ENCODE data around the gene ANGPTL2.

The ANGPTL2 gene

DNA sequence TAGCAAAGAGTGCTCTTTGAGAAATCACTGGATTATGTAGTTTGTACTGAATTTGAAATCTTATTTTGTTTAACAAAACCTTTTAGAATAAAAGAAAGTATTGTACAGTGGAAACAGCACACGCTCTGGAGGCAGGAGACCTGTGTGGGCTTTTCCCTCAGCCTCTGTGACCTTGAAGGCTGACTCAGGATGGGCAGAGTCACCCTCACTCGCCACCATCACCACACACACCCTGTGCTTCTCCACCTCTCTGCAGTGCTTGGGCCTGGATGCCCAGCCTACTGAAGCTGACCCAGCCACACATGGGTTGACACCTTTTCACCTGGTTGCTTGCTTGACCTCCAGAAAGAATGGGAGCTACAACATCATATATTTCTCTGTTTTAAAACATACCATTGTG is 19.6 kb downstream of the ANGPTL2 start:
- H3K4me2 ChIP-seq (ENCODE audit: low read length) = no peak overlapping the region
- H3K27me3 ChIP-seq (ENCODE audit: insufficient read depth, low read length) = no peaks in the 10 kb centered on the region
- H3K79me2 ChIP-seq (ENCODE audit: control insufficient read depth, insufficient read depth, low read length, poor library complexity) = no peaks in the 10 kb centered on the region
- no peak overlapping the region for H4K12ac ChIP-seq (ENCODE audit: low read depth, low read length)
- H3K9me3 ChIP-seq (ENCODE audit: insufficient read depth, low read depth, low read length) = no peaks in the 10 kb centered on the region
- no peak for DNase-seq
- no peak overlapping the region for H4K91ac ChIP-seq (ENCODE audit: low read depth, low read length)
- H3K36me3 ChIP-seq (ENCODE audit: control insufficient read depth in 1 of 2, insufficient read depth in 2 of 2, low read length in 2 of 2) = no peaks in the 10 kb centered on the region
- H3K9ac ChIP-seq (ENCODE audit: low read length) = no peak overlapping the region
- H3K14ac ChIP-seq (ENCODE audit: low read length) = no peak overlapping the region
- no CpG with 5 or more reads among the region's 2 CpGs for WGBS (ENCODE audit: extremely low coverage, insufficient coverage, insufficient read length)
- no peak overlapping the region for H2BK12ac ChIP-seq (ENCODE audit: low read length)
- no peak overlapping the region for H3K23ac ChIP-seq (ENCODE audit: low read length)
- no peak overlapping the region for H3K4ac ChIP-seq (ENCODE audit: low read depth, low read length)
- no peak overlapping the region for H4K8ac ChIP-seq (ENCODE audit: low read depth, low read length)
- H3K18ac ChIP-seq (ENCODE audit: low read length) = no peak overlapping the region
- no peak overlapping the region for H2BK120ac ChIP-seq (ENCODE audit: insufficient read depth, low read length, poor library complexity)
- H2AK5ac ChIP-seq (ENCODE audit: low read length) = no peak overlapping the region
- no peak overlapping the region for H3K27ac ChIP-seq (ENCODE audit: low read depth, low read length)
- peaks cover 6 to 15% of the 10 kb centered on the region in 2 experiments for H3K4me1 ChIP-seq (ENCODE audit: control insufficient read depth in 1 of 2, insufficient read depth in 2 of 2, low read length in 2 of 2)
- no peak overlapping the region for H2BK5ac ChIP-seq (ENCODE audit: low read depth, low read length, poor library complexity)
- no peak overlapping the region for H3K4me3 ChIP-seq (ENCODE audit: low read depth, low read length)
- H2AFZ ChIP-seq (ENCODE audit: insufficient read depth, low read length, poor library complexity) = no peak overlapping the region
- H3K79me1 ChIP-seq (ENCODE audit: low read length) = no peaks in the 10 kb centered on the region

GRCh38 chr9:127102176-127102575 is 20.3 kb downstream of the ANGPTL2 start:
- no peak overlapping the region for H2BK5ac ChIP-seq (ENCODE audit: low read depth, low read length, poor library complexity)
- no peak overlapping the region for H2BK120ac ChIP-seq (ENCODE audit: insufficient read depth, low read length, poor library complexity)
- H3K36me3 ChIP-seq (ENCODE audit: control insufficient read depth in 1 of 2, insufficient read depth in 2 of 2, low read length in 2 of 2) = no peaks in the 10 kb centered on the region
- H3K4me3 ChIP-seq (ENCODE audit: low read depth, low read length) = no peak overlapping the region
- no peaks in the 10 kb centered on the region for H3K27me3 ChIP-seq (ENCODE audit: insufficient read depth, low read length)
- no peak overlapping the region for H4K8ac ChIP-seq (ENCODE audit: low read depth, low read length)
- no peaks in the 10 kb centered on the region for H3K9me3 ChIP-seq (ENCODE audit: insufficient read depth, low read depth, low read length)
- H2BK12ac ChIP-seq (ENCODE audit: low read length) = no peak overlapping the region
- no peak overlapping the region for H2AK5ac ChIP-seq (ENCODE audit: low read length)
- no peak overlapping the region for H3K23ac ChIP-seq (ENCODE audit: low read length)
- no peak overlapping the region for H3K4me2 ChIP-seq (ENCODE audit: low read length)
- H3K79me2 ChIP-seq (ENCODE audit: control insufficient read depth, insufficient read depth, low read length, poor library complexity) = no peaks in the 10 kb centered on the region
- no peak overlapping the region for H3K9ac ChIP-seq (ENCODE audit: low read length)
- no peak for DNase-seq
- H3K79me1 ChIP-seq (ENCODE audit: low read length) = no peaks in the 10 kb centered on the region
- no peak overlapping the region for H2AFZ ChIP-seq (ENCODE audit: insufficient read depth, low read length, poor library complexity)
- no peak overlapping the region for H3K14ac ChIP-seq (ENCODE audit: low read length)
- peaks cover 6 to 15% of the 10 kb centered on the region in 2 experiments for H3K4me1 ChIP-seq (ENCODE audit: control insufficient read depth in 1 of 2, insufficient read depth in 2 of 2, low read length in 2 of 2)
- no peak overlapping the region for H3K18ac ChIP-seq (ENCODE audit: low read length)
- no peak overlapping the region for H4K12ac ChIP-seq (ENCODE audit: low read depth, low read length)
- no peak overlapping the region for H3K27ac ChIP-seq (ENCODE audit: low read depth, low read length)
- H4K91ac ChIP-seq (ENCODE audit: low read depth, low read length) = no peak overlapping the region
- no peak overlapping the region for H3K4ac ChIP-seq (ENCODE audit: low read depth, low read length)

- Histone ChIP-seq H3K36me3 (ENCODE audit: control insufficient read depth in 1 of 2, insufficient read depth in 2 of 2, low read length in 2 of 2) (no peaks in the 10 kb centered on the region), H3K4me1 (ENCODE audit: control insufficient read depth in 1 of 2, insufficient read depth in 2 of 2, low read length in 2 of 2) (peaks cover 0 to 6% of the 10 kb centered on the region in 2 experiments), H2AK5ac (ENCODE audit: low read length) (no peak overlapping the region), H3K18ac (ENCODE audit: low read length) (no peak overlapping the region), H3K23ac (ENCODE audit: low read length) (no peak overlapping the region), H3K9me3 (ENCODE audit: insufficient read depth, low read depth, low read length) (peaks cover 2% of the 10 kb centered on the region), H4K12ac (ENCODE audit: low read depth, low read length) (no peak overlapping the region), H3K4me2 (ENCODE audit: low read length) (no peak overlapping the region), H2AFZ (ENCODE audit: insufficient read depth, low read length, poor library complexity) (no peak overlapping the region), H3K4ac (ENCODE audit: low read depth, low read length) (no peak overlapping the region), H3K79me2 (ENCODE audit: control insufficient read depth, insufficient read depth, low read length, poor library complexity) (no peaks in the 10 kb centered on the region), H2BK12ac (ENCODE audit: low read length) (no peak overlapping the region), H3K79me1 (ENCODE audit: low read length) (no peaks in the 10 kb centered on the region), H3K27ac (ENCODE audit: low read depth, low read length) (no peak overlapping the region), H3K4me3 (ENCODE audit: low read depth, low read length) (no peak overlapping the region), H4K91ac (ENCODE audit: low read depth, low read length) (no peak overlapping the region), H3K9ac (ENCODE audit: low read length) (no peak overlapping the region), H3K27me3 (ENCODE audit: insufficient read depth, low read length) (no peaks in the 10 kb centered on the region), H2BK120ac (ENCODE audit: insufficient read depth, low read length, poor library complexity) (no peak overlapping the region), H2BK5ac (ENCODE audit: low read depth, low read length, poor library complexity) (no peak overlapping the region), H4K8ac (ENCODE audit: low read depth, low read length) (no peak overlapping the region), H3K14ac (ENCODE audit: low read length) (no peak overlapping the region)
- DNase-seq = no peak
- no CpG with 5 or more reads among the region's 3 CpGs for WGBS (ENCODE audit: extremely low coverage, insufficient coverage, insufficient read length)
Observed at GRCh38 chr9:127099664-127100063, 22.8 kb downstream of the ANGPTL2 start.

DNA sequence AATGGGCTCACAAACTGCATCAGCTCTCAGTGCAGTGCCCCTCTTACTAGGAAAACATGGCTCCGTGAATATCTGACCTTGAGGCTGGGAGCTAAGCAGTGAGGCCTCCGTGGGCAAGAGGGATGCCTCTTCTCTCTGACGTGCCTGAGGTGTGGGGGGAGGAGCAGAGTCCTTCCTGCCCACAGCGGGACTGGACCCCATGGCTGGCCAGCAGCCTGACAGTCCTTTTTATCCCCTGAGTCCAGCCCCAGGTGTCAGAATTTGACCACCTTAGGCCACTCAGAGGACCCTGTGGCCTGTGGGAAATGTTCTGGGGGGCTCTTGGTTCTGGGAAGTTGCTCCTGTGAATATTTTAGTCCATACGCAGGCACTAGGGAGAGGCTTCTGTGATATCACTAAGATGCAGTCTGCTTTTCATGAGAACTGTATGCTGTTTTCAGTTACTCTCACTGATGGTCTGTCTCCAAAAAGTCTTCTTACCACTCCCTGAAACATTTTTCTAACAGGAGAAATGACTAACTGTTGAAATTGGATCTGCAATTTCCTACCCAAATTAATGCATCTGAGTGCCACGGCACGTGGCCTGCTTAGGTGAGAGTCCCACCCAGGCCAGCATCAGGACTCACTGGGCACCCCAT is 23.4 kb downstream of the ANGPTL2 start:
- H3K79me2 ChIP-seq (ENCODE audit: control insufficient read depth, insufficient read depth, low read length, poor library complexity) = no peaks in the 10 kb centered on the region
- H3K4me3 ChIP-seq (ENCODE audit: low read depth, low read length) = no peak overlapping the region
- no peak overlapping the region for H4K12ac ChIP-seq (ENCODE audit: low read depth, low read length)
- H3K4ac ChIP-seq (ENCODE audit: low read depth, low read length) = no peak overlapping the region
- H3K4me1 ChIP-seq (ENCODE audit: control insufficient read depth in 1 of 2, insufficient read depth in 2 of 2, low read length in 2 of 2) = peaks cover 0 to 2% of the 10 kb centered on the region in 2 experiments
- WGBS (ENCODE audit: extremely low coverage, insufficient coverage, insufficient read length) = no CpG with 5 or more reads among the region's 7 CpGs
- no peak overlapping the region for H2AK5ac ChIP-seq (ENCODE audit: low read length)
- no peak overlapping the region for H4K91ac ChIP-seq (ENCODE audit: low read depth, low read length)
- H3K18ac ChIP-seq (ENCODE audit: low read length) = no peak overlapping the region
- no peaks in the 10 kb centered on the region for H3K27me3 ChIP-seq (ENCODE audit: insufficient read depth, low read length)
- H2BK120ac ChIP-seq (ENCODE audit: insufficient read depth, low read length, poor library complexity) = no peak overlapping the region
- H2BK5ac ChIP-seq (ENCODE audit: low read depth, low read length, poor library complexity) = no peak overlapping the region
- peaks cover 2% of the 10 kb centered on the region for H3K9me3 ChIP-seq (ENCODE audit: insufficient read depth, low read depth, low read length)
- no peak overlapping the region for H2AFZ ChIP-seq (ENCODE audit: insufficient read depth, low read length, poor library complexity)
- no peak overlapping the region for H3K27ac ChIP-seq (ENCODE audit: low read depth, low read length)
- no peaks in the 10 kb centered on the region for H3K36me3 ChIP-seq (ENCODE audit: control insufficient read depth in 1 of 2, insufficient read depth in 2 of 2, low read length in 2 of 2)
- no peak overlapping the region for H2BK12ac ChIP-seq (ENCODE audit: low read length)
- H3K9ac ChIP-seq (ENCODE audit: low read length) = no peak overlapping the region
- no peak overlapping the region for H3K23ac ChIP-seq (ENCODE audit: low read length)
- DNase-seq = no peak
- H4K8ac ChIP-seq (ENCODE audit: low read depth, low read length) = no peak overlapping the region
- H3K79me1 ChIP-seq (ENCODE audit: low read length) = no peaks in the 10 kb centered on the region
- H3K14ac ChIP-seq (ENCODE audit: low read length) = no peak overlapping the region
- no peak overlapping the region for H3K4me2 ChIP-seq (ENCODE audit: low read length)

Data from trophoblast cell (in vitro differentiated cells and primary cell).